Measurements from ENCODE around the gene ERICH2. TPM values are rescaled to one million over a fixed set of nuclear protein-coding genes. Genes with fewer than 3 reads are reported as not detected.

ERICH2 gene
- total RNA-seq, 1 donor from 2014 or later = not detected

DNA sequence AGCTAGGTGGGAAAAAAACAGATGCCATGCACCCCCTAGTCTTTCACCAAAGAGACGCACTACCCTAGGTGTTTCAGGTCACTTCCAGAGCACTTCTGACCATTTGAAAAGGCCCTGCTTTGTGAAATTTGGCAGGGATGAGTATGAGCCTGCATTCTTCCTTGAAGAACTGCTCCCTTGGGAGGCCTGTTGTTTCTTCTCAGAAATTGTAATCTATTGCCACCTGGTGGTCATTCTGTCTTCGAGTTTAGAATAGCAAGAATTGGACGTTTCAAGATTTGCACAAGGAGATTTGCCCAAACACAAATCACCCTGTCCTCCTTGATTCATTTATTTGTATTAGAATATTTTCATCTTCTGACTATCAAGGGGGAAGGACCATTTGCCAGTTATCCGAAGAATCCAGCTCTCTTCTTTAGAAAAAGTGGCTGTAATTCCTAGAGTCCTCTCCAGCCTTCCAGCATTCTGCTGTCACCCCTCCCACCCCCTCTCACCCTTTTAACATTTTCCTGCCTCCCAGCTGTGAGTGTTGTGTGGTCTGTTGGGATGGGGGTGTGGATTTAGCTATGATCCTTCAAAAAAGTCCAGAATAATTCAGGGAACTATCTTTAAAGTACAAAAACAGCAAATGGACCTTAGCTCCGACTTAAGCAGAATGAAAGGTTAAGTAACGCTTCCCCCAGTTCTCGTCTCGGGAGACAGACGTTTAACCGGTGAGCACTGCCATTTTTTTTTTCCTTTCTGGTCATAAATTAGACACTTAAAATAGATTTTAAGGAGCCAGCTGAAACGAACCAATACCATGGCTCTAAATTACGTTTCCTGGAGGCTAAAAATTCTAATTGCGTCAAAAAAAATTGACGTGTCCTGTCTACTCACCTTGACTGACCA is 42.8 kb downstream of the ERICH2 start:
- H3K9me3 ChIP-seq = no peaks in the 10 kb centered on the region
- H3K27ac ChIP-seq = no peak overlapping the region
- no peaks in the 10 kb centered on the region for H3K36me3 ChIP-seq
- peaks cover 5% of the 10 kb centered on the region for H3K27me3 ChIP-seq
- peak; percentile 57 to 72 (median 69) for TF ChIP-seq CTCF (IDR thresholded peaks at IDR 0.05)
- H3K4me3 ChIP-seq = no peak overlapping the region
- H3K4me1 ChIP-seq = peaks cover 12 to 14% of the 10 kb centered on the region in 2 donors
- no peak for DNase-seq (ENCODE audit: low spot score in 2 of 2)
- intact Hi-C loops (cut with DNase I) = loop anchor here (2.0 to 5.0 kb wide), 2 partner anchors 96 to 404 kb away; partner anchors contain the start of gene SP5

- no peak for TF ChIP-seq CTCF (IDR thresholded peaks at IDR 0.05)
- Histone ChIP-seq H3K27ac (no peak overlapping the region), H3K27me3 (peaks cover 5% of the 10 kb centered on the region), H3K4me3 (no peak overlapping the region), H3K9me3 (no peaks in the 10 kb centered on the region), H3K36me3 (no peaks in the 10 kb centered on the region), H3K4me1 (peaks cover 12 to 19% of the 10 kb centered on the region in 2 donors)
- intact Hi-C loops (cut with DNase I) = loop anchor here (2.0 to 5.0 kb wide), 3 partner anchors 97 to 443 kb away; partner anchors contain the start of gene SP5
- no peak for DNase-seq (ENCODE audit: low spot score in 2 of 2)
Observed at GRCh38 chr2:170813611-170814532, 43.7 kb downstream of the ERICH2 start.

GRCh38 chr2:170814533-170815230 is 44.5 kb downstream of the ERICH2 start:
- intact Hi-C loops (cut with DNase I) = loop anchor here (1.0 to 5.0 kb wide), 3 partner anchors 97 to 444 kb away; partner anchors contain the start of gene SP5
- peaks cover 12 to 22% of the 10 kb centered on the region in 2 donors for H3K4me1 ChIP-seq
- H3K27ac ChIP-seq = no peak overlapping the region
- H3K9me3 ChIP-seq = no peaks in the 10 kb centered on the region
- no peaks in the 10 kb centered on the region for H3K36me3 ChIP-seq
- H3K4me3 ChIP-seq = no peak overlapping the region
- DNase-seq (ENCODE audit: low spot score in 2 of 2) = no peak
- no peak for TF ChIP-seq CTCF (IDR thresholded peaks at IDR 0.05)
- peaks cover 5% of the 10 kb centered on the region for H3K27me3 ChIP-seq

GRCh38 chr2:170815311-170815710 is 45.1 kb downstream of the ERICH2 start:
- Histone ChIP-seq H3K4me3 (peak overlapping the region in 1 of 2 donors; percentile 69), H3K4me1 (peaks cover 13 to 22% of the 10 kb centered on the region in 2 donors), H3K27ac (no peak overlapping the region), H3K27me3 (peaks cover 5% of the 10 kb centered on the region), H3K9me3 (no peaks in the 10 kb centered on the region), H3K36me3 (no peaks in the 10 kb centered on the region)
- DNase-seq (ENCODE audit: low spot score in 2 of 2) = no peak
- TF ChIP-seq CTCF (IDR thresholded peaks at IDR 0.05) = no peak
- intact Hi-C loops (cut with DNase I) = loop anchor here (1.0 to 2.0 kb wide), 2 partner anchors 329 to 445 kb away; no protein-coding TSS in a partner anchor

Data from ascending aorta (tissue), 2 donors.